GM18909 (cell line): ENCODE data around the gene ARHGAP45.
"Not testable (repeated sequence)": the region's sequence is repeated elsewhere in the genome, so short reads cannot be mapped to it uniquely, and the experiment has no call there.

Source experiments
- ATAC-seq: cut with Tn5 transposase; IDR thresholded peaks from one replicate; pipeline ENCODE4 v1.9.1; 2021; ENCODE audit warnings: mild to moderate bottlenecking; ENCODE audit not compliant: unreplicated experiment, poor library complexity

ARHGAP45 gene

DNA sequence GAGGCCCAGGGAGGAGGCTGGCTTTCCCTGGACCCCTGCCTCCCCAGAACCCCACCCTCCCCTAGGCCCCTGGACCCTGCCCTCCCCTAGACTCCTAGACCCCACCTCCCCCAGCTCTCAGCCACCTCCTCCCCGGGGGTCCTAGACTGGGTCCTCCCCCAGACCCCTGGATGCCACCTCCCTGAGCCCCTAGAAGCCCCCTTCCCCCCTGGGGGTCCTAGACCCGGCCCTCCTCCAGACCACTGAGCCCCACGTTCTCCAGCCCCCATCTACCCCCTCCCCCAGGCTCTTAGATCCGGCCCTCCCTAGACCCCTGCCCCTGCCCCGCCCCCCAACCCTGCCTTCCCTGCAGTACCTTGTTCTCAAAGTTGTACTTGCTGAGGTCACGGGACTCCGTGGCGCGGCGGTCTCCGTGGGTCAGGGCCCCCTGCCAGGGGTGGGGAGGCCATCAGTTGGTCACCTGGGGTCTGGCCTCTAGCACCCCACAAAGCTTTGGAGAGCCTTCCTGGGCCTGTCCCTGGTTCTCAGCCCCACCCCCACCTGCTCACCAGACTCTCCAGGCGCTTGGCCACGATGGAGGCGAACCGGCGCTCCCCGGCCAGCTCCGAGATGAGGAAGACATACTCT is 44.8 kb downstream of the ARHGAP45 start:
- no peak for ATAC-seq

DNA sequence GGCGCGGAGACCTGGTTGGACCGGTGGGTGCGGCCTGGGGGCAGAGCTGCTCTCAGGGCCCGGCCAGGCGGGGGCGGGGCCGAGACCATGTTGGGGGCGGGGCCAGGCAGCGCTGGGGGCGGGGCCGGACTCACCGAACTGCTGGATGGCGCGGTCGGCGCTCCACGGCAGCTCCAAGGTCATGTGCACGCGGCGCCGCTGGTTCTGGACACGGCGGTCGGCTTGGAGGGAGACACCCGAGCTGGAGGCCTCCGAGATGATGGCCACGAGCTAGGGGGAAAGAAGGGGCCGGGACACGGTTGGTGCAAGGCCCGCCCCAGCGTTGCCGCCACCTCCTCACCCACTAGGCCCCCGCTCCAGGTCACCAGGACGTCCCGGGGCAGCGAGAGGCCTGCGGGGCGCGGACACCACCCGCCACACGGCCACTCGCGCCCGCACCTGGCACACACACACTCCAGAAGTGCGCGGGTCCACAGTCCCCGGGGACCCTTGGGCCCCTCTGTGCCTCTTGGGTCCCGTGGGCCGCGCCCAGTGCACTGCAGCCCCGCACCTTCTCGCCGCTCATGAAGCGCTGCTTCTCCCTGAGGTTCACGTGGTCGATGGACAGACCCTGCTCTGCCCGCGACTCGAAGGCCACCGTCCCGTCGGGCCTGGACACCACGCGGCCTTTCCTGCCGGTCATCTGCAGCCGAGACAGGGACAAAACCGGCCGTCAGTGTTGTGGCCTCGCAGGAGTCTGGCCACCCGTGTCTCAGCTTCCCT is 45.5 kb downstream of the ARHGAP45 start:
- no peak for ATAC-seq

DNA sequence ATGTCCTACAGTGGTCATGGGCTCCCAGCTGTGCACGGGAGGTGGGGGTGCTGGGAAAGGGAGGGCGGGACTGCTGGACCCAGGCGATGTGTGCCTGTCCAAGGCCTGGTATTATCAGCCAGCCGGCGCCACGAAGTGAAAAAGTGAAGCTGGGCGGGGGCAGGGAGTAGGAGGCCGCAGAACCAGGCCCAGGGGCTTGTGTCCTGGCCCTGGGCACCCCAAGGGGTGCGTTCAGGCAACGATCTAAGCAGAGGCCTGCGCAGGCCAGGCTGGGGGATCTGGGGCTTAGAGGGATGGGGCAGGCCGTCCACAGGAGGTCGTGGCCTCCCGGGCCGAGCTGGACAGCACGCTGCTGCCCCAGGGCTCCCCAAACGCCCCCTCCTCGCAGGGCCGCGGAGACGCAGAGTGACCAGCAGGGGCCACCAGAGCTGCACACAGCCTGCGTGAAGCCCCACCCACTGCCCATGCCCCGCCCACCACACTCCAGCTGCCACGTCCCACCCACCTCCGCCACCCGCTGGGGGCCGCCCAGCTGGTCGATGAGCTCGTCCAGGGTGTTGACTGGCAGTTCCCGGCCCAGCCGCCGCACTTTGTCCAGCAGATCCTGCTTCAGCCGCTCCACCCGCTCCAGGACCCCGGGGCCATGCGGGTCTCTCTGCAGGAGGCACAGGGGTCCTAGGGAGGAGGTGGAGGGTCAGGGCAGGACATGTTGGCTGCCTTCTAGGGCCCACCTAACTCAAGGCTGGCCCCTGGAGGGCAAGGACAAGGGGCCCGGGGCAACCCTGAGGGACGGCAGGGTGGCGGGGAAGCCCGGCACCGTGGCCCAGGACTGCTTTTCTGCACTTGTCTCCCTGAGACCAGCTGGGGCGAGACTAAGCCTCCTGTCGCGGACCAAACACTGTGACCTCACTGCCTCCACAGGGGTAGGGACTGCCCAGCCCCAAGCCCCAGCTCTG is 46.3 kb downstream of the ARHGAP45 start:
- ATAC-seq = no peak

DNA sequence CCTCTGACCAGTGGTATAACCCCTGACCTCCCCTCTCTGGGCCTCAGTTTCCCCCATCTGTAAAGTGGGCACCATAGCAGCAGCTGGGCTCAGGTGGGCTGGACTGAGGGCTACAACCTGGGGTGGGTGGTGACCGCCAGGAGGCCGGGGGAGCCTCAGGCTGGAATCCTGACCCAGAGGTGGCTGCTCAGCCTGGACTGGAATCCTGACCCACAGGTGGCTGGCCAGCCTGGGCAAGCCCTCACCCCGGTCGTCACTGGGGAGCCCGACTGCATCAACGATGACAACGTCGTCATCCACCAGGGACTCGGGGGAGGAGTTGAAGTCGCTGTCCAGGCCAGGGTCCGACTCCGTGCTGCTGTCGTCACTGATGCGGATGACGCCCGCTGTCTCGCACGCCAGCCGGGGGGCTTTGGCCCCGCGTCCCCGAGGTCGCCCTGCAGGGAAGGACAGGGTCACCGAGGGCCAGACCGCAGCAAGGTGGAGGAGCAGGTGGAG is 47.1 kb downstream of the ARHGAP45 start:
- no peak for ATAC-seq

DNA sequence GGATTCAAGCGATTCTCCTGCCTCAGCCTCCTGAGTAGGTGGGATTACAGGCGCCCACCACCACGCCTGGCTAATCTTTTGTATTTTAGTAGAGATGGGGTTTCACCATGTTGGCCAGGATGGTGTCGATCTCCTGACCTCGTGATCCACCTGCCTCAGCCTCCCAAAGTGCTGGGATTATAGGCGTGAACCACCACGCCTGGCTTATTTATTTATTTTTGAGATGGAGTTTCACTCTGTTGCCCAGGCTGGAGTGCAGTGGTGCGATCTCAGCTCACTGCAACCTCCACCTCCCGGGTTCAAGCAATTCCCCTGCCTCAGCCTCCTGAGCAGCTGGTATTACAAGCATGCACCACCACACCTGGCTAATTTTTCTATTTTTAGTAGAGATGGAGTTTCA is 47.8 kb downstream of the ARHGAP45 start:
- not testable (repeated sequence) for ATAC-seq

DNA sequence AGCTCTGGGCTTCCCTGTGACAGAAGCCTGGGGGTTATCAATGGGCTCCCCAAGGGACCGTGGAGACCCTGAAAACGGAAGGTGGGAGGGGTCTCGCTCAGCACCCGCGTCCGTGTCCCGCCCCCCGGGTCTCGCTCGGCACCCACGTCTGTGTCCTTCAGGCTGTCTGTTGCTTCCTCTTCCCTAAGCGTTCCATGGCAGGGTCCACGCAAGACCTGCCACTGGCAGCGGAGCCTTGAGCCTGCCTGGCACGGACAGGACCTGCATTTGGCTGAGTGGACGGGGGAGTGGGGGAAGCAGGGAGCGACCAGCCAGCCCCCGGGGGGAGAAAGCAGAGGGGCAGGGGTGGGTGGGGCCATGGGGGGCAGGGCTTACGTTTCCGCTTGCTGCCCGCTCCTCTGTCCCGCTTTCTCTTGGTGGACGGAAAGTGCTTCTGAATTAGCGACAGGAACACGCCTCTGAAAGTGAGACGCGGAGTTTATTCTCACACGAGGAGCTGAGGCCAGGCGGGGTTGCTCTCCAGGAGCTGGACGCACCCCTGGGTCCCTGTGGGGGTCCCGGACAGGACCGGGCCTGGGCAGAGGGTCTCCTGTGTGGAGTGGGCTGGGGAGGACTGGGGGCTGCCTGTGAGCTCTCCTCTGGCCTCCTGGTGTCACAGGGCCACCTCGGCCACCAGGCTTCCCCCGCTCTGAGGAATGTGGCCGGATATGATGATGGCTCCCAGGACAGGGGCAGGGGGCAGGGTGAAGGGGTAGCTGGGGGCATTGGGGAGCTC is 48.9 kb downstream of the ARHGAP45 start:
- ATAC-seq = no peak

DNA sequence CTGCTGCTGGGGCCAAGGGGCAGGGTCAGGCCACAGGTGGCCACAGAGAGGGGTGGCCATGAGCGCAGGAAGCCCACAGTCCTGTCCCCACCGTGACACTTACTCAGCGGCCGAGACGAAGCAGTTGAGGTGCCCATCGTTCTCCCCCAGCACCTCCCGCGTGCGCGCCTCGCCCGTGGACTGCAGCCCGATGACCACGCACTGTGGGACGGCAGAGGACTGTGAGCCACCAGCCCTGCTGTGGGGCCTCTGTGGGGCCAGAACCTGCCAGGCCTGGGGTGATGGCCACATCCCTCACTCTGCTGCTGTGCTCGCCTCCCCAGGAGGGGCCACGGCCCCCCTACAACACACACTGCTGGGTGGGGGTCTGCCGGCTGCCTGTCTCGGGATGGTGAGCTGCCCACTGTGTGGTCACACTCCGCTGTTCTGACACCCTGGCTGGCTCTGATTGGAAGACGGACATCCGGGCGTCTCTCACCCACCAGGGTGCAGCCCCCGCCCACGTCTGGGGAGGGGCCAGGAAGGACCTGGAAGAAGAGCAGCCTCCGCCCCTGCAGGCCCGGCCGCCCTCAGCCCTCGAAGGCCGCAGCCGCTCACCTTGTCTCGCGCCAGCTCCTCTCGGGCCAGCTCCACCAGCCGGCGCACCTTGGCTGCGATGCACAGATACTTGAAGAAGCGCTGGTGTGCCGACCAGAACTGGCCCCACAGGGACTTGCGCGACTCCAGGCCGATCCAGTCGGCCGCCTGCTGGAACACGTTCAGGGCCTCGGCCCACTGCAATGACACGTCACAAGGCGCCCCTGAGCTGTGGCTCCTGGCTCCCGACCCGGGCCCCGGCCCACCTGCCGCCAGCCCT is 50.0 kb downstream of the ARHGAP45 start:
- no peak for ATAC-seq

DNA sequence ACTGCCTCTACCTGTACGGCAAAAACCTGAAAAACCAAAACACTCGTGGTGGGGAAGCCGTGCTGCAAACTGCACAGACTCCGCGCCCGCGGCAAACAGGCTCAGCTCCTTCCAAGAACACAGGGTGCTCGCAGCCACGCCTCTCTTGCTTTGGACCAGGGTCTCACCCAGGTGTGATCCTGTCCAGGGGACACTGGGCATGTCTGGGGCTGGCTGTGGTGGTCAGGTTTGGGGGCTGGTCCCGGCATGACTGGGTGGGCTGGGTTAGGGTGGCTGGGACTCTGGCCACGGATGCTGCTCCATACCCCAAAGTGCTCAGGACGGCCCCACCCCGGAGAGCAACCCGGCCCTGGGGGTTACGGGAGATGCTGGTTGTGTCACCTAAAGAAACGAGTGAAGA is 50.7 kb downstream of the ARHGAP45 start:
- ATAC-seq = no peak

DNA sequence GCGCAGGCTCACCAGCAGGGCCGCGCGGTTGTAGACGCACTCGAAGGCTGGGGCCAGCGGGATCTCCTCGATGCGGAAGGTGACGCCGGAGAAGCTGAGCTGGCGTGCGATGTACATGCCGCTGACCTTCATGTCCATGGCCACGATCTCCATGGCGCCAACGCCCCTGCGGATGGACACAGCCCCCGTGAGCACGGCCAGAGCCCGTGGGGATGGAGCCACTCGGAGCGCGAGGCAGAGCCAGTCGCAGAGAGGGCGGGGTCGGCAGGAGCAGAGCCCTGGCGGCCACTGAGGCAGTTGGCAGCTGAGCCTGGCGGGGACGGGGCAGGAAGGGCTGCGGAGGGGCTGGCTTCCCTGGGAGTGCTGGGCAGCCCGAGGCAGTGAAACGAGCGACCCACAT is 52.0 kb downstream of the ARHGAP45 start:
- ATAC-seq = no peak

DNA sequence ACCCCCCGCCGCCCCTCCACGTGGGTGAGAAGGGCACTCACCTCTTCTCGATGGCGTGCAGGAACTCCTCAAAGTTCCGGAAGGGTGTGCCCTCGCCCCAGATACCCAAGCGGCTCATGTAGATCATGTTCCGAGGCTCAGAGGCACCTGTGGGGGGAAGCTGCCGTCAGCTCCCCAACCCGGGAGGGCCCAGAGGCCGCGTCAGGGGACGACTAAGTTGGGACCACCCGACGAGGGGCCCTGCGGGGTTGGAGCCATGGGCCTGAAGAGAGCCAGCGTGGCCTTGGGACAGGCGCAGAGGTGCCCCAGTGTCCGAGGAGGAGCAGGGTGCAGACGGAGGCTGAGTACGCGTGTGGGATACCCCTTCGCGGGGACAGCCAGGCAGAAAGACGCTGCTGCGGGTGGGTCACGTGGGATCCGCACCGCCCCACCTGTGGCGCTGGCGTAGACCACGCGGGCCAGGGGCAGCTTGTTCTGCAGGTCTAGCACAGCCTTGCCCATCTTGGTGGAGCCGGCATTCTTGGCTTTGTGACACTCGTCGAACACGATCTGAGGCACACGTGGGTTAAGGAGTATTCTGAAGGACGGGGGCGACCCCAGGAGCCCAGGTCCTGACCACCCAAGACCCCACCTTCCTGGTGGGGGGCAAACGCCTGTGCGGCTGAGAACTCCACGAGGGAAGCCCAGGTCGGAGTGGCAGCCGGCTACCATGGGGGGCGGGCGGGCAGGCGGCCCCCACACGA is 52.7 kb downstream of the ARHGAP45 start:
- no peak for ATAC-seq

DNA sequence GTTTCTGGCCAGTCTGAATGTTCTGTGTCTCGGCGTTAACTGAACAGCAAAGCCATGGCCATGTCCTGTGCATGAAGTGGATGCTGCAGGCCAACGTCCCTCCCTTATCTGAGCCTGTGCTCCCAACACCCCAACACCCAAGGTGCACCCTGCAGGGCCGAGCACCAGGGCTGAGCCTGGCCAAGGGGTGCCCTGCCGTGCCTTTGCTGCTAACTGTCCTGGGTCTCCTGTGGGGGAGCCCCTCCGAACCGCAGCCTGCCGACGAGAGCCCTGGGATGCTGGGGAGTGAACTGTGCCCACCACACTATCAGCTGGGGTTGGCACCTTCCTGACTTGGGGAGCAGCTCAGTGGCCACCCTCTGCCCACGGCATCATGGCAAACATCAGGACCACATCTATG is 54.4 kb downstream of the ARHGAP45 start:
- no peak for ATAC-seq

DNA sequence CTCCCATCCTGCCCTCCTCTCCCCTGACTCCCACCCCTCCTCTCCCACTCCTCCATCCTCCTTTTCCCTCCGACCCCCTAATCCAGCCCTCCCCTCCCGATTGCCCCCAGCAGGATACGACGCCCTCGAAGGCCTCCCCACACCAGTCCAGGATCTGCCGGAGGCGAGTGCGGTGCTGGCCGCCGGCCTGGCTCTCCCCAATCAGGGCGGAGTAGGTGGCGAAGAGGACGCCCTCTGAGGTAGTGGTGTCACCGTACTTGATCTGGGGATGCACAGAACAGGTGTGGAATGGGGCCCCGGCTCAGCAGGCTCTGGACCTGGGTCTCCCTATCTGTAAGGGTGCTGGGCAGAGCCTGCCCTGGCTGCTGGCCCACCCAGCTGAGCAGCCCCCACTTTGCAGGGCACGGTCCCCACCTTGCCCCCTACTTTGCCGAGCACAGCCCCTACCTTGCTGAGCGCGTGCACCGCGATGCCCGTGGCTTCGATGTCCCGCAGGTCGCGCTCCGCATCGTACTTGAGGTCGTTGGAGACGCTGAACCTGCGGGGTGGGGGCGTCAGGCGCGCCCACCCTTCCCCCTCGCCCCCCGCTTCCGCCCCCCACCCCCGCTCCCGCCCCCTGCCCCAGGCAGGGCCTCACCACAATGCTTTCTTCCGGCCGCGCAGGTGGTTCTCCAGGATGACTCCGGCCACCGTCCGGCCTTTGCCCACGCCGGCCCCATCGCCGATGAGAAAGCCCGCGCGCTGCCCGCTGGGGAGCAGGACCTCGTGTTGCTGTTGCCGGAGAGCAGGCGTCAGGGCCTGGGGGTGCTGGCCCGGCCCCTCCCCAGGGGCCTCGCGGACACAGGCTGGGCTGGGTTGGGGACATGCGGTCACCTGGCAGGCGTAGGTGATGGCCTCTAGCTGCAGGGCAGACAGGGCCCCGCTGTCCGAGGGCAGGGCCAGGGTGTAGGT is 55.3 kb downstream of the ARHGAP45 start:
- no peak for ATAC-seq

DNA sequence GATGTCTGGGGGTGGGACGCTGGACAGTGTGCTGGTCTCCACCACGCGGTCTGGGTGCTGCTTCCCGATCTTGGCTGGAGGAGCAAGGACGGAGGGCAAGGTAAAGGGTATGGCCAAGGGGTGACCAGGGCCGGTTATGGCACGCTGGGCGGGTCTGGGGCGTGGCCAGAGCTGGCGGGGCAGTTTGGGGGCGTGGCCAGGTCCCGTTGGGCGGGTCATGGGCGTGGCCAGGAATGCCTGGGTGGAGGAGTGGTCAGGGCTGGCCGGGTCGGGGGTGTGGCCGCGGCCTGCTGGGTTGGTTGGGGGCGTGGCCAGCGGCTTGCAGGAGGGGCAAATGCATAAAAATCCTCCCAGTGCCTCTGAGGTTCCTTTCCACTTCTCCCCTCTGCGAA is 56.0 kb downstream of the ARHGAP45 start:
- ATAC-seq = no peak

DNA sequence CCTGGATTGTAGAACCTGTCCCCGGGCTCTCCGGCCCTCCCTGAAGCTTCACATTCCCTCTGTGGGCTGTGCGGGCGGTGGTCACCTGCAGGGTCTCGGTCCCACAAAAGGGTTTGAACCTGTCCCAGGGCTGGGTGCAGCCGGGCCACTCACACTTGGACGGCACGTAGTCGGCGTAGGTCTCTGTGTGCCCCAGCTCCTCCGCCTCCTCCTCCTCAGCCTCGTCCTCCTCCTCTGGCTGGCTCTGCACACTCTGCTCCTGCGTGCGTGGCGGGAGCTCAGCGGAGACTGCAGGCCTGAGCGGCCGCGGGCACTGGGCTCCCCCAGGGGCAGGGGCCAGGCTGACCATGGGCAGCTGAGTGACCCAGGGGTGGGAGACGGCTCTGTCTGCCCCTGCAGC is 56.4 kb downstream of the ARHGAP45 start:
- no peak for ATAC-seq

DNA sequence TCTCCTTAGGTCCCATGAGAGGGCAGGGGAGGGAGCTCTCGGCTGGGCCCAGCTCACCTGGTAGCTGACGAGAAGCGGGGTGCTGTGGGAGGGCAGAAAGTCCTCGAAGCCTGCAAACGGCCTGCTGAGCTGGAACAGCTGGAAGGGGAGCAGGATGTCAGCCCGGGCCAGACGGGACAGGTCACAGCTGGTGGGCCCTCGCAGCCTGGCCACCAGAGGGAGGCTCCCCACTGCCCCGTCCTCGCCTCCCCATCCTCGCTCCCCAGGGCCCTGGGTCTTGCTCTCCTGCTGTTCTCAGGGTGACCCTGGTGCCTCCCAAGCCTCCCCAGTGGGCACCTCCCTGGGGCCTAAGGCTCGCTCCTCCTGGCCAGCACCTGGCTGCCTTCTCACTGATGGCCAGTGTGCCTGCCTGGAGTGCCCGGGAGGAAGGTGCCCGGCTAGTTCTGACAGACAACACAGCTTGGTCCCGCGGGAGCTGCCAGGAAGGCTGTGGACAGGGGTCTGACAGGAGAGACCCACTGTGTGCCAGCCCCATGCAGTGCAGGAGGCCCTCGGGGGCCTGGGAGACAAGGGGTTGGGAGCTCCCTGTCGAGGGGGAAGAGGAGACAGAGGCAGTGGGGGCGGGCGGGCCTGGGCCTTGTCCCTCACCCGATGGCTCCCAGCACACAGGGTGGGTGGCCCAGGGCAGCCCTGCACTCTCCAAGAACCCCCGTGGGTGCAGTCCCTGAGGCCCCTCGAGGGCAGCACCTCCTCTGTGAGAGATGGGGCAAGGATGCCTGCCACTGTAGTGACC is 57.1 kb downstream of the ARHGAP45 start:
- no peak for ATAC-seq

DNA sequence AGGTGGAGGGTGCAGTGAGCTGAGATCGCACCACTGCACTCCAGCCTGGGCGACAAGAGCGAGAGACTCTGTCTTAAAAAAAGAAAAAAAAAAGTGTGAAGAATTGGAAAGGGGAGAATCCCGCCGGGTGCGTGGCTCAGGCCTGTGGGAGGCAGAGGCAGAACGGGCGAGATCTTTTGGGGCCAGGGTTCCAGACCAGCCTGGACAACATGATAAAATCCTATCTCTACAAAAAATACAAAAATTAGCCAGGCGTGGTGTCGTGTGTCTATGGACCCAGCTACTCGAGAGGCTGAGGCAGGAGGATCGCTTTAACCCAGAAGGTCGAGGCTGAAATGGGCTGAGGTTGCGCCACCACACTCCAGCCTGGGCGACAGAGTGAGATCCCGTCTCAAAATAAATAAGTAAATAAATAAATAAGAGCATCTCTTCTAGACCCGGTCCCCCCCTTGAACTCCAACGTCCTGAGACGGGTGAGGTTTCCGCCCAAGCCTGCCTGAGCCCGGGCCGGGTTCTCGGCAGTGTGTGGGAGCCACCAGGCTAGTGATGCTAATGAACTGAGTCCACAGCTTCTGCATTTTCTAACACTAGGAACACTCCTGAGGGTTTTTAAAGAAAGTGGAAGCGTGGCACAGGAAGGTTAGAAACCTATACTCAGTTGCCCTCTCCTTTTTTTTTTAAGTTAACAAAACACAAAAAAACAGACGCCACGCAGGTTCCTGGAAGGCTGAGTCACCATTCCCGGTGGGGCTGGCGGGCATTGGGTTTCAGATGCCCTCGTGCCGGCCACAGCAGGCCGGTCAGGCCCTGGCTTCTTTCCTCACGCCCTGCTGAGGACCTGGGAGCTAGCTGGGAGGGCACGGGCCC is 58.9 kb downstream of the ARHGAP45 start:
- no peak for ATAC-seq
